Thyroid gland (tissue), 4 donors: ENCODE measurements around the gene HPRT1.

ENCODE experiments used
- POLR2A ChIP-seq, 2 donors: fragments of 450-650 bp; IDR thresholded peaks; one replicate each; pipeline ENCODE4 v1.6.1; 2017; ENCODE audit warnings: antibody characterized with exemption in 2 of 2, mild to moderate bottlenecking in 2 of 2, moderate library complexity in 1 of 2
- TF ChIP-seq, protein P1 (sequence below), 6 experiments: fragments of 200-600 bp in 3 of 6; fragments of 450-650 bp in 3 of 6; sonication (generic) in 3 of 6; IDR thresholded peaks; one replicate each; pipeline ENCODE4 v1.5.1; 2016 to 2019; ENCODE audit warnings: antibody characterized with exemption in 6 of 6, mild to moderate bottlenecking in 2 of 6, inconsistent platforms in 1 of 6, moderate library complexity in 1 of 6

DNA sequence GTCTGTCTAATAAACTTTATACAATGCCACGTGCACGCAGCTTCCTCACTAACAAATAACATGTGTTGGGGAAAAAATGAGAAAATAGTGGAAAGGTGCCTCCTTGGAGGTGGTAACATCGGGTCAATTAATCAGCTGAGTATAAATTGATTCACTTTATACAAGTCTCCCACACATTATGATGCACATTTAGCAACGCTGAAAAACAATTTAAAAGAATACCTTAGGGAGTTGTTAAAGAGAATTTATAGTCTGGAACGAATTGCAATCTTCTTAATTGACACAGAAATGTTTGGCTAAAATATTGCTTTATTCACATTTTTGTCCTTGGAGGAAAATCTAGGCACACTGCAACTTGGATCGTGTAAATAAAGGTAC is 84.2 kb downstream of the HPRT1 start:
- no peak for TF ChIP-seq POLR2A (IDR thresholded peaks at IDR 0.05)
- TF ChIP-seq, protein P1, sequence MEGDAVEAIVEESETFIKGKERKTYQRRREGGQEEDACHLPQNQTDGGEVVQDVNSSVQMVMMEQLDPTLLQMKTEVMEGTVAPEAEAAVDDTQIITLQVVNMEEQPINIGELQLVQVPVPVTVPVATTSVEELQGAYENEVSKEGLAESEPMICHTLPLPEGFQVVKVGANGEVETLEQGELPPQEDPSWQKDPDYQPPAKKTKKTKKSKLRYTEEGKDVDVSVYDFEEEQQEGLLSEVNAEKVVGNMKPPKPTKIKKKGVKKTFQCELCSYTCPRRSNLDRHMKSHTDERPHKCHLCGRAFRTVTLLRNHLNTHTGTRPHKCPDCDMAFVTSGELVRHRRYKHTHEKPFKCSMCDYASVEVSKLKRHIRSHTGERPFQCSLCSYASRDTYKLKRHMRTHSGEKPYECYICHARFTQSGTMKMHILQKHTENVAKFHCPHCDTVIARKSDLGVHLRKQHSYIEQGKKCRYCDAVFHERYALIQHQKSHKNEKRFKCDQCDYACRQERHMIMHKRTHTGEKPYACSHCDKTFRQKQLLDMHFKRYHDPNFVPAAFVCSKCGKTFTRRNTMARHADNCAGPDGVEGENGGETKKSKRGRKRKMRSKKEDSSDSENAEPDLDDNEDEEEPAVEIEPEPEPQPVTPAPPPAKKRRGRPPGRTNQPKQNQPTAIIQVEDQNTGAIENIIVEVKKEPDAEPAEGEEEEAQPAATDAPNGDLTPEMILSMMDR (IDR thresholded peaks at IDR 0.05) = no peak
